RWPE2 (cell line): Measurements from ENCODE around the gene GRK5.

Experiments
- ATAC-seq: fragments of 200-7000 bp; cut with Tn5 transposase; 3 replicates; pipeline ENCODE4 v1.9.1; 2021; ENCODE audit warnings: low read depth
- DNase-seq: peaks from one replicate; pipeline ENCODE4 v3.0.0-alpha.2; 2020; ENCODE audit warnings: low spot score
- H3K27ac ChIP-seq: fragments of 450-650 bp; 2 replicates; pipeline ENCODE4 v1.5.1; 2017; ENCODE audit warnings: mild to moderate bottlenecking; ENCODE audit not compliant: poor library complexity, severe bottlenecking
- H3K27me3 ChIP-seq: fragments of 250-450 bp; sonication (Bioruptor Pico); 2 replicates; pipeline ENCODE4 v1.5.1; 2021; ENCODE audit warnings: mild to moderate bottlenecking, moderate library complexity; ENCODE audit not compliant: insufficient read depth, poor library complexity, severe bottlenecking
- H3K36me3 ChIP-seq: fragments of 250-450 bp; sonication (Bioruptor Pico); 2 replicates; pipeline ENCODE4 v1.5.1; 2020; ENCODE audit warnings: low read depth, mild to moderate bottlenecking, moderate library complexity
- H3K4me1 ChIP-seq: fragments of 250-450 bp; sonication (Bioruptor Pico); 2 replicates; pipeline ENCODE4 v1.5.1; 2021; ENCODE audit warnings: mild to moderate bottlenecking, moderate library complexity; ENCODE audit not compliant: insufficient read depth, poor library complexity, severe bottlenecking
- H3K4me3 ChIP-seq: fragments of 250-450 bp; sonication (Bioruptor Pico); 2 replicates; pipeline ENCODE4 v1.5.1; 2021; ENCODE audit warnings: mild to moderate bottlenecking, moderate library complexity; ENCODE audit not compliant: severe bottlenecking
- H3K9me3 ChIP-seq: fragments of 250-450 bp; sonication (Bioruptor Pico); 2 replicates; pipeline ENCODE4 v1.5.1; 2021; ENCODE audit warnings: mild to moderate bottlenecking, moderate library complexity; ENCODE audit not compliant: severe bottlenecking
- TF ChIP-seq, protein P1 (sequence below): fragments of 450-650 bp; IDR thresholded peaks from one replicate; pipeline ENCODE4 v1.5.1; 2017; ENCODE audit warnings: mild to moderate bottlenecking, moderate library complexity; ENCODE audit not compliant: poor library complexity, severe bottlenecking

The GRK5 gene

DNA sequence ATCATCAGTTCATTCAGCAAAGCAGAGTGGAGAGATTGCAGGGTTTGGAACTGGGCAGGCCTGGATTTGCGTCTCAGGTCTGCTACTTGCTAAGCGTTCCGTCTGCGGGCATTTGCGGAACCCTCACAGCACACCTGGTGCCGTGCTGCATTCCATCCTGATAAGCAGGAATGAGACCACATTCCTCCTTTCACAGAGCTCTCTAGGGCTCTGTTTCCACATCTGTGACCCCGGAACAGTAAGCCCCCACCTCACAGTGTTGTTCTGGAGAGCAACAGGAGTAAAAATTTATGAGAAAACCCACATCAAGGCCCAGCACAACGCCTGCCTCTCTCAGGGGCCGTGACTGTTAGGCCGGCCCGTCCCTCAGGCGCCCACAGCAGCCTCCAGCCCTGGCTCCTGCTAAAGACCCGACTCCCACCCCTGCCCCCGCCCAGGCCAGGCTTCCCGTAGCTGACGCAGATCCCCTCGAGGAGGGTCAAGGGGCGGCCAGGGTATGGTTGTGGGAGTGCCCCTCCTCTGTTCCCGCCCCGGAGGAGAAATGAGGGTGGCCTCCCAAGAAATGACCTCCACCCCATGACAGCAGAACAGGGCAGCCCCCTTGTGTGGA, 206.2 kb downstream of the GRK5 start:
- TF ChIP-seq, protein P1, sequence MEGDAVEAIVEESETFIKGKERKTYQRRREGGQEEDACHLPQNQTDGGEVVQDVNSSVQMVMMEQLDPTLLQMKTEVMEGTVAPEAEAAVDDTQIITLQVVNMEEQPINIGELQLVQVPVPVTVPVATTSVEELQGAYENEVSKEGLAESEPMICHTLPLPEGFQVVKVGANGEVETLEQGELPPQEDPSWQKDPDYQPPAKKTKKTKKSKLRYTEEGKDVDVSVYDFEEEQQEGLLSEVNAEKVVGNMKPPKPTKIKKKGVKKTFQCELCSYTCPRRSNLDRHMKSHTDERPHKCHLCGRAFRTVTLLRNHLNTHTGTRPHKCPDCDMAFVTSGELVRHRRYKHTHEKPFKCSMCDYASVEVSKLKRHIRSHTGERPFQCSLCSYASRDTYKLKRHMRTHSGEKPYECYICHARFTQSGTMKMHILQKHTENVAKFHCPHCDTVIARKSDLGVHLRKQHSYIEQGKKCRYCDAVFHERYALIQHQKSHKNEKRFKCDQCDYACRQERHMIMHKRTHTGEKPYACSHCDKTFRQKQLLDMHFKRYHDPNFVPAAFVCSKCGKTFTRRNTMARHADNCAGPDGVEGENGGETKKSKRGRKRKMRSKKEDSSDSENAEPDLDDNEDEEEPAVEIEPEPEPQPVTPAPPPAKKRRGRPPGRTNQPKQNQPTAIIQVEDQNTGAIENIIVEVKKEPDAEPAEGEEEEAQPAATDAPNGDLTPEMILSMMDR = no peak
- Histone ChIP-seq H3K4me1 (no peaks in the 10 kb centered on the region), H3K27ac (no peak overlapping the region), H3K4me3 (no peak overlapping the region), H3K27me3 (no peaks in the 10 kb centered on the region), H3K9me3 (no peaks in the 10 kb centered on the region), H3K36me3 (no peaks in the 10 kb centered on the region)
- DNase-seq (no peak), ATAC-seq (no peak)

- DNase-seq = no peak
- Histone ChIP-seq H3K27me3 (no peaks in the 10 kb centered on the region), H3K9me3 (no peaks in the 10 kb centered on the region), H3K4me3 (no peak overlapping the region), H3K4me1 (no peaks in the 10 kb centered on the region), H3K36me3 (no peaks in the 10 kb centered on the region), H3K27ac (no peak overlapping the region)
- TF ChIP-seq, protein P1 = no peak
- ATAC-seq = no peak
These were observed 206.8 kb downstream of the GRK5 start for GRCh38 chr10:119414081-119414611.

- DNase-seq = no peak
- no peak for ATAC-seq
- TF ChIP-seq, protein P1 = no peak
- H3K9me3 ChIP-seq = no peaks in the 10 kb centered on the region
- H3K4me1 ChIP-seq = no peaks in the 10 kb centered on the region
- no peaks in the 10 kb centered on the region for H3K27me3 ChIP-seq
- H3K4me3 ChIP-seq = no peak overlapping the region
- H3K27ac ChIP-seq = no peak overlapping the region
- no peaks in the 10 kb centered on the region for H3K36me3 ChIP-seq
These were observed 207.8 kb downstream of the GRK5 start for GRCh38 chr10:119415121-119415520.

DNA sequence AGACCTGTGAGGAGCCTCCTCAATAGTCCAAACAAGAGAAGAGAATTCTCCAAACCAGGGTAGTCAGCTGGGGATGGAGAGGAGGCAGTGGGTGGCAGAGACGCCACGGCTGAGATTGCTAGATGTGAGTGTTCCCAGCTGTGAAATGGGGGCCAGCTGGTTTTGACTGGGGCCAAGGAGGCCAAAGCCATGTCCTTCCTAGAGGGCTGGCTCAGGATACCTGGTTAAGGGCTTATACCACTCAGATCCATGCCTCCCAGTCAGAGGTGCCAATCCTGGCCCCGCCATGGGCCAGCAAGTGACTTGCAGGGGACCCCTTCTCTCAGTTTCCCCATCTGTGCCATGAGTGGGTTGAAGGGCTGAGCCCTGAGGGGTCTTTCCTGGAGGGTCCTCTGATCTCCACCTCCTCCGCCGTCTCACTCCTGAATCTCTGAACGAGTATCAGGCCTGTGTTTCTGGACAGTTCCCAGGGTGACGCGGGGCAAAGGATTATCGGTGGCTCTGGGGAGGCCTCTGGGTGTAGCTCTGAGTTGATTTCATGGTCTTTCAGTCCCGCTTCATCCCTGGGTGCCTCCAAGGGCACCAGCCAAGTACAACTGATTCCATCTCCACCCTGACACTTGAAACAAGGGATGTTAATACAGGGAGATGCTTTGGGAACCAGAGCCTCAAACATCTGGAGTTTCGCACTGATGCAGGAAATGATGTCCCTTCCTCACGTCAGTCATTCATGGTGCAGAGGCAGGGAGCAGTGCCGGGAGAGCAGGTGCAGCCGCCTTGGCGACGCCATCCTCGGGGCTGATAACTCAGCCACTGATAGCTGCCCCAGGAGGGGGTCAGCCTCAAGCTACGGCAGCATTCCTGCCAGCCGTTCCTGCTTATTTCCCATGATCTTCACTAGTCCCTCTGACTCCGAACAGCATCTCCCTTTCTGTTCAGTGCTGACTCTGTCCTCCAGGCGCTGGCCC, 208.4 kb downstream of the GRK5 start:
- Histone ChIP-seq H3K9me3 (no peaks in the 10 kb centered on the region), H3K27ac (no peak overlapping the region), H3K36me3 (no peaks in the 10 kb centered on the region), H3K27me3 (no peaks in the 10 kb centered on the region), H3K4me3 (no peak overlapping the region), H3K4me1 (no peaks in the 10 kb centered on the region)
- ATAC-seq (no peak), DNase-seq (no peak)
- TF ChIP-seq, protein P1 = no peak
